ENCODE results near the gene CHAC1.

The CHAC1 gene

DNA sequence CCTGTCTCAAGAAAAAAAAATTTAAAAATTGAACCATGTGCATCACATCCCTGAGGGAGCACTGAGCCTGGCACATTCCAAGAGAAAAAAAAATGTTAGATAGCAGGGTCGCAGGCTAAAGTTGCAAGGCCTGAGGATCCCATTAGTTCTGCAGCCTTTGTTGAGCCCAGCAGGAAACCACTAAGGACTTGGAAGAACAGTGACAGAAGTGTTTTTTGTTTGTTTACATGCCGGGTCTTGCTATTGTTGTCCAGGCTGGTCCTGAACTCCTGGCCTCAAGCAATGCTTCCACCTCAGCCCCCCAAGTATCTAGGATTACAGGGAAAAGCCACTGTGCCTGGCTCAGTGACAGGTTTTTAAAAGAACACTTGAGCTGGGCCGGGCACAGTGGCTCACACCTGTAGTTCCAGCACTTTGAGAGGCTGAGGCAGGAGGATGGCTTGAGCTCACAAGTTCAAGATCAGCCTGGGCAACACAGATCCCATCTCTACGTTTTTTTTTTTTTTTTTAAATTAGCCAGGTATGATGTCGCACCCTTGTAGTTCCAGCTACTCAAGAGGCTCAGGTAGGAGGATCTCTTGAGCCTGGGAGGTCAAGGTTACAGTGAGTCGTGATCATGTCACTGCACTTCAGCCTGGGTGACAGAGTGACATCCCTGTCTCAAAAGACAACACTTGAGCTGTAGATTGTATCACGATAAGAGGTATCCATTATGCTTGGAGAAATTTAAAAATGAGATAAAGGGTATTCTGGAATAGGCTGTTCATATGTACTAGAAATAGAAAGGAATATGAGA, 15.2 kb downstream of the CHAC1 start:
- H3K4me1 Mint-ChIP-seq (ENCODE audit: low read depth) = no peaks in the 10 kb centered on the region

DNA sequence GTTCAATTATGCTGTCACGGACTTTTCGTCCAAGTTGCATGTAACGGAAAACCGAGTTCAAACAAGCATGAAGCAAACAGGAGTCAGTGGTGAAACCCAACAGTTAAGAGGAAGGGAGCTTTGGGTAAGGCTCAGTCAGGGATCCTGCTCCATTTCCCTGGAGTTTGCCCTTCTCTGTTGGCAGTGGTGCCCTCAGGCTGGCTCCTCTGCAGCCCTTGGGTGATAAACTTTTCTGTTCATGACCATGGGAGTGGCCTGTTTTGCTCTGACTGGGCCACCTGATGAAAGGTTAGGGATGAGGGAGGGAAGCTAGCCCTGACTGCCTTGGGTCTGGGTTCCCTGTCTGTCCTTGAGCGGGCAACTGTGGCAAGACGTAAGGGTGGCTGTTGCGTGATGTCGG, 16.1 kb downstream of the CHAC1 start:
- H3K27me3 Mint-ChIP-seq = no peaks in the 10 kb centered on the region
- DNase-seq = no peak
- H3K27ac Mint-ChIP-seq = no peak overlapping the region
- H3K9me3 Mint-ChIP-seq = no peaks in the 10 kb centered on the region
- peaks cover 2% of the 10 kb centered on the region for H3K36me3 Mint-ChIP-seq (ENCODE audit: low read depth)
- no peaks in the 10 kb centered on the region for H3K4me1 Mint-ChIP-seq (ENCODE audit: low read depth)
- H3K4me3 Mint-ChIP-seq = no peak overlapping the region

More for the DNA sequence above, 15.2 kb downstream of the CHAC1 start:
- Mint-ChIP-seq H3K36me3 (ENCODE audit: low read depth) (no peaks in the 10 kb centered on the region), H3K27ac (no peak overlapping the region), H3K4me3 (no peak overlapping the region), H3K27me3 (no peaks in the 10 kb centered on the region), H3K9me3 (no peaks in the 10 kb centered on the region)
- DNase-seq = no peak

DNA sequence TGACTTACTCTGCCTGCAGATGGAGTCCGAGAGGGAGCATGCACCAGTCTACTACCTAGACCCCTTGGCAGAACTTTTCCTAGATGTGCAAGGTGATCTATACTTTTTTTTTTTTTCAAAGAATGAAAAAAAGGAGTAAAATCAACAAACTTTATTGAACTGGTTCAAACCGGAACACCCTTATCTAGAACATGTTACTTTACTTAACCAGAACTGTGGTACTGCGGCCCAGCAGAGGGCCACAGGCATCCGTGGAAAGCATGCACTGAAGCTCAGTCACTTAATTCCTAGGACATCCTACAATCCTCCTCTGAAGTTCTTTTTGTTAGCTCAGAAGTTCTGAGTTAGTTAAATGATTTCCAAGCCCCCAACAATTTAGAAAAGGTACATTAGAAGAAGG, 21.6 kb downstream of the CHAC1 start:
- Mint-ChIP-seq H3K9me3 (no peaks in the 10 kb centered on the region), H3K27me3 (no peaks in the 10 kb centered on the region), H3K4me1 (ENCODE audit: low read depth) (no peaks in the 10 kb centered on the region), H3K4me3 (no peak overlapping the region), H3K36me3 (ENCODE audit: low read depth) (peaks cover 49% of the 10 kb centered on the region), H3K27ac (no peak overlapping the region)
- DNase-seq = no peak

DNA sequence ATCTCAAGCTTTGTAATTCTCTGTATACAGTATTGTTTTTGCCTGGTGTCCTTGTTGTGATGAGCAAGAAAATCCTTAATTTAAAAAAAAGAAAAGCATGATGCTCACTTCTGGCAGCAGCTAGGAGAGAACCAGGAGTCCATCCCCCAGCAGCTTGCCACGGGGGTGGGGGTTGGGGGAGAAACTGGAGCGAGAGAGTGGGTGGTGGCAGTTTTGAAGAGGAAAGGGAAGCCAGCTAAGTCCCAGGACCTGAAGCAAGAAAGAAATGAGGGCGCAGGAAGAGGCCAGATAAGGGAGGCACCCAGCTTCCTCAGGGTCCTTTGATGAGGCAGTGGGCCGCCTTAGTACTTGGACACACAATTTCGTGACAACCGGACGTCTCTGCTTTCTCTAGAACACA, 23.5 kb downstream of the CHAC1 start:
- Mint-ChIP-seq H3K36me3 (ENCODE audit: low read depth) (peaks cover 69% of the 10 kb centered on the region), H3K27me3 (no peaks in the 10 kb centered on the region), H3K9me3 (no peaks in the 10 kb centered on the region), H3K4me1 (ENCODE audit: low read depth) (no peaks in the 10 kb centered on the region), H3K27ac (peak overlapping the region; percentile 74), H3K4me3 (no peak overlapping the region)
- no peak for DNase-seq

DNA sequence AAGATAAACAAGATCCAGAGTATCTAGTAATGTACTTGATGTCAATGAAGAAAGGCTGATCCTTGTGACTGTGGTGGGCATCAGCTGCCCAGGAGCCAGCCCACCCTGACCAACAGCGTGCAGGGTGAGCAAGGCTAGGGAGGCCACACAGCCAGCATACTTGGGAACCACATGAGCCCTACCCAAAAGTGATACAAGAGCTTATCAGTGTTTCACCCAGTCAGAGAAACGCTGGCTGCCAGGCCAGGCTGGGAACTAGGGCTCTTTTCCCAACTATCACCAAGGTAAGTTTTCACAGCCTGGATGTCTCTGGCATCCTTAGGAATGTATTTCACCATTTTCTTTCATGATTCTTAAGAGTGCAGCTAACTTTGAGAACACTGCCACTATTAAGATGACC, 24.9 kb downstream of the CHAC1 start:
- H3K27ac Mint-ChIP-seq = no peak overlapping the region
- no peak overlapping the region for H3K4me3 Mint-ChIP-seq
- no peak for DNase-seq
- no peaks in the 10 kb centered on the region for H3K9me3 Mint-ChIP-seq
- H3K4me1 Mint-ChIP-seq (ENCODE audit: low read depth) = no peaks in the 10 kb centered on the region
- H3K27me3 Mint-ChIP-seq = no peaks in the 10 kb centered on the region
- H3K36me3 Mint-ChIP-seq (ENCODE audit: low read depth) = peaks cover 82% of the 10 kb centered on the region

DNA sequence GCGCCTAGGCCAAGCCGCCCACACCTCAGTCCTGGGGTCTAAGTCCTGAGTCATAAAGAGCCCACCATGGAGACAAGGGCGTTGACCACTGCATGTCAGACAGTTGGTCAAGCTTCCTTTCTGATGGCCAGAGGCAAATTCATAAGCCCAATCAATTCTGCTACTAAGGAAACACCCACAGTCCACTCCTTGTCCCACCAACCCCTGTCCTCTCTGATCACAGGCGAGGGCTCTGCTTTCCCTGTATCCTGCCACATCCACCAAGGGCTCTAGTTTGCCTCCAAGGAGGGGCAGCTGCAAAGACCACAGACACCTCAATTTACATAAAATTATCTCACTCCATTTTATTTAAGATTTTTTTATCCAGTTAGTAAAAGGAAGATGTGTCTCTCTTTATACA, 25.3 kb downstream of the CHAC1 start:
- Mint-ChIP-seq H3K27me3 (no peaks in the 10 kb centered on the region), H3K36me3 (ENCODE audit: low read depth) (peaks cover 86% of the 10 kb centered on the region), H3K27ac (peak overlapping the region; percentile 24), H3K4me3 (no peak overlapping the region), H3K9me3 (no peaks in the 10 kb centered on the region), H3K4me1 (ENCODE audit: low read depth) (no peaks in the 10 kb centered on the region)
- no peak for DNase-seq

DNA sequence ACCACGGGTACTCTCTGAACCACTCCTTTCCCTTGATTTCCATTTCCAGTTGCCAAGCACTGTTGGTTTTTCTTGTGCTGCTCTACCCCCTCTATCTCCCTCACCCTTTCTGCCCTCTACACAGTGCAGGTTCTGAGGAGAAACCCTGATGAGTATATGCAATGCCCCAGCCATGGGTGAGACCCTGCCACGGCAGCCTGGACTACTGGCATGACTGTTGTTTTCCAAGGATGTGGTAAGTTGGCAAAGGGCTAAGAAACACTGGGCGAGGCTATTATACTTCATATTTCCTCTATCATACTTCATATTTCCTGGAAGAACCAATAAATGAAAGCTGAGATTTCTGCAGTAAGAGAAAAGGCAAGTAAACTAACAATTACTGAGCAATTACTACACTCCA, 27.9 kb downstream of the CHAC1 start:
- H3K27ac Mint-ChIP-seq = peak overlapping the region; percentile 10
- peaks cover 100% of the 10 kb centered on the region for H3K36me3 Mint-ChIP-seq (ENCODE audit: low read depth)
- no peaks in the 10 kb centered on the region for H3K27me3 Mint-ChIP-seq
- H3K9me3 Mint-ChIP-seq = no peaks in the 10 kb centered on the region
- no peak overlapping the region for H3K4me3 Mint-ChIP-seq
- no peak for DNase-seq
- no peaks in the 10 kb centered on the region for H3K4me1 Mint-ChIP-seq (ENCODE audit: low read depth)

DNA sequence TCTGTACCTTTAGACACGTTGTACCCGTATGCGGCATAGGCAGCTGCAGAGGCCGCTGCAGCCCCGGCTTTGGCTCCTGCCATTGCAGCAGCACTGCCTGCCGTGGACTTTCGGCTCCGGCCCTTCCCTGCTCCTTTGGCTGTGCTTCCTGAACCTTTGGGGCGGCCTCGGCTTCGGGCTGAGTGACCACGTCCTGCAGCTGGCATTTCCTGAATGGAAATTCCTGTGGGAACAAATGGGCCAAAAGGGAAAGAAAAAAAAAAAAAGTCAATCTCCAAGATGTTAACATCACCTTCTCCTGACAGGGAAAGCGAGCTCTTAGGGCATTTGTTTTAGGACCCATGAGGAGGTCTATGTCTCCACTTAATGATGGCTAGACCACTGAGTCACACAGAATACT, 29.6 kb downstream of the CHAC1 start:
- H3K36me3 Mint-ChIP-seq (ENCODE audit: low read depth) = peaks cover 100% of the 10 kb centered on the region
- no peak overlapping the region for H3K27ac Mint-ChIP-seq
- H3K4me1 Mint-ChIP-seq (ENCODE audit: low read depth) = no peaks in the 10 kb centered on the region
- H3K4me3 Mint-ChIP-seq = no peak overlapping the region
- DNase-seq = no peak
- no peaks in the 10 kb centered on the region for H3K9me3 Mint-ChIP-seq
- H3K27me3 Mint-ChIP-seq = no peaks in the 10 kb centered on the region

DNA sequence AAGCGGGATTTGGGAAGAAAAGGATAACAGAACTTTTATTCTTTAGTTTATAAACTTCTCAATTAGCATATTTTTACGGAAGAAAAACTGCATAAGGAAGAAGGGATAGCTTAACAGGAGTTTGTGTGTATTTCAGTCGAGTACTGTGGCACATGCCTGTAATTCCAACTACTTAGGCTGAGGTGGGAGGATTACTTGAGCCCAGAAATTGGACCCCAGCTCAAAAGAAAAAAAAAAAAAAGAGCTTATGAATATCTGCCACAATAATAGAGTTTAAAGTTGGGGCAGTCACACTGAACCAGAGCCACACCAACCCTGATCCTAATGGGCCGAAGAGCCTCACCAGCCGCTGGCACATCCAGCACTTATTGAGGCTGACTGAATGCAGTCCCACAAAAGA, 31.1 kb downstream of the CHAC1 start:
- H3K4me1 Mint-ChIP-seq (ENCODE audit: low read depth) = no peaks in the 10 kb centered on the region
- H3K4me3 Mint-ChIP-seq = no peak overlapping the region

DNA sequence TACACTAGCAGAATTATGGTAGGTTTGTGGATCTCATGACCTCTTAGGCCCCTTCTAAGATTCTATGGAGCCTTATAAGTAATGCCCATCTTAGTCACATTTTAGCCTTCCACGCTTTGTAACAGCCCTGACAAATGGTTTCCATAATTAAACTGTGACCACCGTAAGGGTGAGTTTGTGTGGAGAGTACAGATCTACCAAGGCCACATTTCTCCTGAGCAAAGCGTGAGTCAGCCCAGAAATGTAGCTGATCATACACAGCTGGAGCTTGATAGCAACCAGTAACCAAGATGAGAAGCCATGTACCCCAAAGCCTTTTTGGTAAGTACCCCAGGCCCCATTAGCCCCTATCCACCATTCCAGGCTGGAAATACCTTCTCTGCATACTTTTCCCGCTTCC, 31.7 kb downstream of the CHAC1 start:
- H3K4me3 Mint-ChIP-seq = no peak overlapping the region
- DNase-seq = no peak
- no peaks in the 10 kb centered on the region for H3K27me3 Mint-ChIP-seq
- H3K36me3 Mint-ChIP-seq (ENCODE audit: low read depth) = peaks cover 93% of the 10 kb centered on the region
- H3K4me1 Mint-ChIP-seq (ENCODE audit: low read depth) = peaks cover 3% of the 10 kb centered on the region
- no peak overlapping the region for H3K27ac Mint-ChIP-seq
- H3K9me3 Mint-ChIP-seq = no peaks in the 10 kb centered on the region

More for the DNA sequence above, 31.1 kb downstream of the CHAC1 start:
- no peak for DNase-seq
- no peaks in the 10 kb centered on the region for H3K27me3 Mint-ChIP-seq
- H3K27ac Mint-ChIP-seq = no peak overlapping the region
- peaks cover 93% of the 10 kb centered on the region for H3K36me3 Mint-ChIP-seq (ENCODE audit: low read depth)
- H3K9me3 Mint-ChIP-seq = no peaks in the 10 kb centered on the region

DNA sequence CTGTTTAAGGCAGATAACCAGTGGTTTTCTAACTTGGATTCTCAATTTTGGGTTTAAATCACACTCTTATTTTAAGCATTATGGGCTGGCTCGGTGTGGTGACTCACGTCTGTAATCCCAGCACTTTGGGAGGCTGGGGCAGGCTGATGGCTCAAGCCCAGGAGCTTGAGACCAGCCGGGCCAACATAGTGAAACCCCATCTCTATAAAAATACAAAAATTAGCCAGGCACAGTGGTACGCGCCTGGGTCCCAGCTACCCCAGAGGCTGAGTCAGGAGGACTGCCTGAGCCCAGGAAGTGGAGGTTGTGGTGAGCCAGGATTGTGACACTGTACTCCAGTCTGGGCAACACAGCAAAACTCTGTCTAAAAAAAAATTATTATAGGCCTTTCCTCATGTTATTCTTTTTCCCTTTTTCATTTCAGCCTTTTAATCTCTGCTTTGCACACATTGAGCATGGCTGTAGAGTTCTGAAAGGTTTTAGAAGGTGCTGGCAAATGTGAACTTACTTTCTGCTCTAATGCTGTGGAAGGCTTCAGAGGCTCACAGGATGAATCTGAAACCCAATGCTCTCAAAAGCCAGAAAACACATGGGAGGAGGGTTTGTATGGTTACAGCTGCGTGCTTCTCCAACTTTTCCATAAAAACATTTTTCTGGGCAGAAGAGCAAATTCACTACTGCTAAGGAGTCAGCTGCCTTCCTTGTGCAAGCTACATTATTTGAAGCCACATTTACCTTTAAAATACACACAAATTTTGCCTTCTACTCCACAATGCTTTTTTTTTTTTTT, 32.5 kb downstream of the CHAC1 start:
- no peak overlapping the region for H3K4me3 Mint-ChIP-seq
- no peaks in the 10 kb centered on the region for H3K9me3 Mint-ChIP-seq
- no peaks in the 10 kb centered on the region for H3K27me3 Mint-ChIP-seq
- DNase-seq = no peak
- peaks cover 11% of the 10 kb centered on the region for H3K4me1 Mint-ChIP-seq (ENCODE audit: low read depth)
- H3K27ac Mint-ChIP-seq = no peak overlapping the region
- H3K36me3 Mint-ChIP-seq (ENCODE audit: low read depth) = peaks cover 93% of the 10 kb centered on the region

DNA sequence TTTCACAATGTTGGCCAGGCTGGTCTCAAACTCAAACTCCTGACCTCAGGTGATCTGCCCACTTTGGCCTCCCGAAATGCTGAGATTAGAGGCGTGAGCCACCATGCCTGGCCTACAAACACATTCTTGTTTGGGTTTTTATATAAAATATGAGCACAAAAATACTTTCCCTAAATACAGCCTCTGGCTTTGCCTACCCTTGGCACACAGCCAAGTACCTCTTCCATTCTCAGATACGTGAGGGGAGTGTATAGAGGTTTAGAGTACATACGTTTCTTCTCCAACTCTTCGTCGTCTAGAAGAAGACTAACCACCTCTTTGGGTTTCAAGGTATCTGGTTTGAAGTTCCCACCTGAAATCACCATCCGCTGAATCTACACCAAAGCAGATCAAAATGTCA, 33.5 kb downstream of the CHAC1 start:
- no peaks in the 10 kb centered on the region for H3K27me3 Mint-ChIP-seq
- H3K9me3 Mint-ChIP-seq = no peaks in the 10 kb centered on the region
- peaks cover 93% of the 10 kb centered on the region for H3K36me3 Mint-ChIP-seq (ENCODE audit: low read depth)
- no peak for DNase-seq
- no peak overlapping the region for H3K4me3 Mint-ChIP-seq
- no peak overlapping the region for H3K27ac Mint-ChIP-seq
- peaks cover 19% of the 10 kb centered on the region for H3K4me1 Mint-ChIP-seq (ENCODE audit: low read depth)

DNA sequence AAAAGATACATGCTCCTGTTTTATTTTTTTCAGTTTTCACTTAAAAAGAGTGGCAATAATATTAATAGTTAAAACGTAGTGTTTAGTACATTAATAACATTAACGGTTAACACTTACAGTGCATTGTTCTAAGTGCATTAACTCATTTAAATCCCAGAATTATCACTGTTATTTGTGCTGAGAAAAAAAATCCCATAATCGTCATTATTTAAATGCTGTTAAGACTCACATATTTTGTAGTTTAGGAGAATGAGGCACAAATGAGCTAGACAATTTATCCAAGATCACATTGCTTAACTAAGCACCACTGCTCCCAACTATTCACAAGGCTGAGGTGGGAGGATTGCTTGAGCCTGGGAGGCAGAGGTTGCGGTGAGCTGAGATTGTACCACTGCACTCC, 34.9 kb downstream of the CHAC1 start:
- no peak for DNase-seq
- H3K4me1 Mint-ChIP-seq (ENCODE audit: low read depth) = peaks cover 19% of the 10 kb centered on the region
- H3K36me3 Mint-ChIP-seq (ENCODE audit: low read depth) = peaks cover 91% of the 10 kb centered on the region
- H3K4me3 Mint-ChIP-seq = no peak overlapping the region
- H3K27me3 Mint-ChIP-seq = no peaks in the 10 kb centered on the region
- no peak overlapping the region for H3K27ac Mint-ChIP-seq
- H3K9me3 Mint-ChIP-seq = no peaks in the 10 kb centered on the region

DNA sequence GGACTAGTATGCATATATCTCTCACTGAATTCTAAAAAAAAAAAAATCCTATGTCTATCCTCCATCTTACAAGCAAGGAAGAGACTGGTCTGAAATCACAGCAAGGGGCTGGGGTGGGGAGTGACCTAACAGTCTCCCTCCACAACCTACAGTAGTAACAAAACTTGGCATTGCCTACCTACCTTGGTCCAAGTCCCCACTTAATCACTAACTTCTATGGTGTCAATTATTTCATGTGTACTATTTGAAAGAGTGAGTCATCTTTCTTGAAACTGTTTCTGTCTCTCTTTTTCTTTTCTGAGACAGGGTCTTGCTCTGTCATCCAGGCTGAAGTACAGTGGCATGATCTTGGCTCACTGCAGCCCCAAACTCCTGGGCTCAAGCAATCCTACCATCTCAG, 36.8 kb downstream of the CHAC1 start:
- Mint-ChIP-seq H3K36me3 (ENCODE audit: low read depth) (peaks cover 85% of the 10 kb centered on the region), H3K9me3 (no peaks in the 10 kb centered on the region), H3K27me3 (no peaks in the 10 kb centered on the region), H3K4me3 (no peak overlapping the region), H3K4me1 (ENCODE audit: low read depth) (peaks cover 19% of the 10 kb centered on the region), H3K27ac (peak overlapping the region; percentile 73)
- DNase-seq = no peak

DNA sequence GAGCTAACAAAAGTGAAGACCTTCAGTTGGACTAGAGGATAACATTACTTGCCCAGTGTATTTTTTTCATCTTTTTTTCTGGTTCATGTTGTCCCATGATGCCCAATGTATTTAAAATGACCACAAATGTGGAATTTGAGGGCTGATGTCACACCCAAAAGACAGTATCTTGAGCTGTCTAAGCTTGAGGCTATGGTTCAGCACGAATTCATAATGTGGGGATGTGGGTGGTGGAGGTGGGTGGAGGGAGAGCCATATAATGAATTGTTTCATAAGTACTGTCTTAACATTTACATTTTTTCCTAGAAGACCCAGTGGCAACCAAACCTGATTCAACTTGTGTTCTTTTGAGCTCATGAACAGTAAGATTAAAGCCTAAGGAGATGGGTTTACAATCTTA, 37.5 kb downstream of the CHAC1 start:
- no peak overlapping the region for H3K4me3 Mint-ChIP-seq
- H3K27ac Mint-ChIP-seq = peak overlapping the region; percentile 73
- H3K36me3 Mint-ChIP-seq (ENCODE audit: low read depth) = peaks cover 85% of the 10 kb centered on the region

More for the DNA sequence above, 37.5 kb downstream of the CHAC1 start:
- Mint-ChIP-seq H3K27me3 (no peaks in the 10 kb centered on the region), H3K9me3 (no peaks in the 10 kb centered on the region), H3K4me1 (ENCODE audit: low read depth) (peaks cover 19% of the 10 kb centered on the region)
- no peak for DNase-seq
